Measurements from ENCODE around the gene HK3. TPM values are rescaled to one million over a fixed set of nuclear protein-coding genes. Genes with fewer than 3 reads are reported as not detected.

HK3 gene
- total and polyA plus RNA-seq, 9 of the 15 experiments (the other 6 are each of a cell fraction or from before 2014, with no cell fraction given): 0.16 TPM; not detected in 8

- TF ChIP-seq MNT (conservative IDR thresholded peaks at IDR 0.05) (no peak), STAT5B (CRISPR knock-in tag; IDR thresholded peaks at IDR 0.05) (no peak), PHTF2 (CRISPR knock-in tag; IDR thresholded peaks at IDR 0.05) (no peak), MECOM (CRISPR knock-in tag; IDR thresholded peaks at IDR 0.05) (no peak)
Observed at GRCh38 chr5:176886336-176887251, 12.6 kb downstream of the HK3 start (continued).

- peaks cover 52 to 89% of the 10 kb centered on the region in 2 experiments; a peak in 4 of 5 replicates for H3K27me3 ChIP-seq (ENCODE audit: control insufficient read depth in 2 of 2, insufficient read depth in 2 of 2, low read length in 2 of 2)
- ATAC-seq (no peak), DNase-seq (ENCODE audit: extremely low read depth in 1 of 4, low spot score in 3 of 4) (no peak), FAIRE-seq (no peak)
- in situ Hi-C loops (cut with MboI) (no loop called here), intact Hi-C loops (cut with micrococcal nuclease) (no loop called here)
- H3K79me2 ChIP-seq (ENCODE audit: control insufficient read depth, insufficient read depth, low read length): no peaks in the 10 kb centered on the region
- peaks cover 12% of the 10 kb centered on the region for H3K9me1 ChIP-seq (ENCODE audit: control insufficient read depth, insufficient read depth, low read length)
- no peak for TF ChIP-seq PRMT5 (CRISPR knock-in tag; IDR thresholded peaks at IDR 0.05)
- no peak for TF ChIP-seq NCOA1 (IDR thresholded peaks at IDR 0.05; ENCODE audit: low read depth)
- no peak for TF ChIP-seq HDGF (IDR thresholded peaks at IDR 0.05)
- no peak for TF ChIP-seq RAD51 (IDR thresholded peaks at IDR 0.05; ENCODE audit: borderline replicate concordance, low read depth)
- no peak for TF ChIP-seq PRPF4 (IDR thresholded peaks at IDR 0.05; ENCODE audit: insufficient read depth, low read depth, low read length, poor library complexity, severe bottlenecking)
- TF ChIP-seq NFRKB (IDR thresholded peaks at IDR 0.05; ENCODE audit: low read depth): no peak
- no peak for TF ChIP-seq RBM14 (IDR thresholded peaks at IDR 0.05; ENCODE audit: borderline replicate concordance, insufficient read depth, low read depth, low read length)
- TF ChIP-seq HNRNPL (IDR thresholded peaks at IDR 0.05; ENCODE audit: low read depth, low read length): no peak
- TF ChIP-seq ZFP1 (CRISPR knock-in tag; IDR thresholded peaks at IDR 0.05): no peak
- H3K4me1 ChIP-seq (replicated peaks in 1 of 2; ENCODE audit: control insufficient read depth in 2 of 2, insufficient read depth in 2 of 2, low read length in 2 of 2): peaks cover 0 to 28% of the 10 kb centered on the region in 2 experiments; a peak in 2 of 5 replicates
- no peak overlapping the region for H3K27ac ChIP-seq (ENCODE audit: extremely low read depth, low read depth, low read length)
- H3K9ac ChIP-seq (ENCODE audit: insufficient read depth in 1 of 2, low read depth in 2 of 2, low read length in 2 of 2): no peak overlapping the region
- no TSS peak for BruUV-seq (replicated peaks)
- H3K4me2 ChIP-seq (ENCODE audit: insufficient read depth, low read length): no peak overlapping the region
- no peaks in the 10 kb centered on the region for H3K9me3 ChIP-seq (replicated peaks; ENCODE audit: control insufficient read depth, insufficient read depth, low read depth, low read length)
- 0% methylated on average over 4 of the region's 4 CpGs for WGBS (ENCODE audit: insufficient coverage, low coverage, missing lambda C conversion rate)
- no peak overlapping the region for H3K4me3 ChIP-seq
- ChIA-PET CTCF (ENCODE audit: low intra/inter-chr PET ratio) (no interaction called here), POLR2A (interaction anchor here (0.7 kb wide), 1 partner anchor 171 kb away, joined by 3 read pairs; no protein-coding TSS in a partner anchor)
- no peak overlapping the region for H2AFZ ChIP-seq (ENCODE audit: low read depth, low read length)
- H3K36me3 ChIP-seq (ENCODE audit: control insufficient read depth, insufficient read depth, low read length): no peaks in the 10 kb centered on the region
- H4K20me1 ChIP-seq (replicated peaks; ENCODE audit: control insufficient read depth, insufficient read depth, low read length): peaks cover 27% of the 10 kb centered on the region
Observed at GRCh38 chr5:176884571-176884890, 14.6 kb downstream of the HK3 start.

Data from K562 (cell line).